CD4-positive, alpha-beta memory T cell (primary cell): ENCODE data around the gene CDKL4. TPM values are rescaled to one million over a fixed set of nuclear protein-coding genes. Genes with fewer than 3 reads are reported as not detected.

Experiments used
- CTCF ChIA-PET: fragments of 350-600 bp; sonication (Branson Sonifier 250); formaldehyde crosslinking; loops from one replicate; lab custom pipeline; 2021; ENCODE audit warnings: inconsistent platforms; ENCODE audit not compliant: partially characterized antibody; lab: Charles Lee
- POLR2A ChIA-PET: fragments of 350-600 bp; sonication (Branson Sonifier 250); formaldehyde crosslinking; loops from one replicate; lab custom pipeline; 2021; ENCODE audit not compliant: partially characterized antibody; lab: Charles Lee
- DNase-seq, 5 donors: peaks; one replicate each; pipeline versions ENCODE4 v3.0.0 to v3.0.0-alpha.2; 2020 to 2022; ENCODE audit warnings: mixed read lengths in 1 of 5
- H3K27ac ChIP-seq: one replicate; pipeline ENCODE4 v1.7.0; 2013; ENCODE audit warnings: low read depth, low read length
- H3K27me3 ChIP-seq: 2 replicates; pipeline ENCODE4 v1.7.0; 2013; ENCODE audit warnings: mild to moderate bottlenecking, low read length, moderate library complexity; ENCODE audit not compliant: insufficient read depth
- H3K36me3 ChIP-seq: 2 replicates; pipeline ENCODE4 v1.7.0; 2013; ENCODE audit warnings: mild to moderate bottlenecking, low read length, moderate library complexity; ENCODE audit not compliant: insufficient read depth
- H3K4me1 ChIP-seq: 2 replicates; pipeline ENCODE4 v1.7.0; 2013; ENCODE audit warnings: mild to moderate bottlenecking, low read length, moderate library complexity; ENCODE audit not compliant: insufficient read depth
- H3K4me3 ChIP-seq, 2 donors: one replicate each; pipeline ENCODE4 v1.7.0; 2013; ENCODE audit warnings: low read length in 2 of 2, mild to moderate bottlenecking in 1 of 2
- H3K9me3 ChIP-seq, 2 donors: one replicate each; pipeline ENCODE4 v1.7.0; 2013; ENCODE audit warnings: low read length in 2 of 2, control low read depth in 1 of 2; ENCODE audit not compliant: control insufficient read depth in 1 of 2
- H3K27ac Mint-ChIP-seq, 7 donors: one replicate each; pipeline ENCODE4 v1.8.0; 2020 to 2021; ENCODE audit warnings: mixed read lengths in 7 of 7, mild to moderate bottlenecking in 6 of 7, inconsistent platforms in 3 of 7, moderate library complexity in 3 of 7
- H3K27me3 Mint-ChIP-seq, 2 donors: one replicate each; pipeline ENCODE4 v1.8.0; 2020 to 2021; ENCODE audit warnings: mixed read lengths in 2 of 2
- H3K36me3 Mint-ChIP-seq, 2 donors: one replicate each; pipeline ENCODE4 v1.8.0; 2020 to 2021; ENCODE audit warnings: mixed read lengths in 2 of 2, inconsistent platforms in 1 of 2, mild to moderate bottlenecking in 1 of 2
- H3K4me1 Mint-ChIP-seq, 4 donors: one replicate each; pipeline ENCODE4 v1.8.0; 2020 to 2021; ENCODE audit warnings: mixed read lengths in 4 of 4, mild to moderate bottlenecking in 1 of 4
- H3K4me3 Mint-ChIP-seq, 8 donors: one replicate each; pipeline ENCODE4 v1.8.0; 2020 to 2021; ENCODE audit warnings: mixed read lengths in 8 of 8, mild to moderate bottlenecking in 7 of 8, moderate library complexity in 6 of 8, inconsistent platforms in 3 of 8
- H3K9me3 Mint-ChIP-seq, 8 donors: one replicate each; pipeline ENCODE4 v1.8.0; 2020 to 2021; ENCODE audit warnings: mixed read lengths in 8 of 8, mild to moderate bottlenecking in 5 of 8, inconsistent platforms in 3 of 8, moderate library complexity in 1 of 8
- intact Hi-C: fragments of 100-400 bp; cut with micrococcal nuclease; formaldehyde crosslinking; loops from one replicate; pipeline ENCODE4 v1.15.1; 2023
- polyA plus RNA-seq, 2 donors: library from polyadenylated mRNA; unstranded; fragments of 300-500 nt; fragmentation: Illumina TruSeq; gene quantifications; one replicate each; pipeline ENCODE4 v1.2.3, GENCODE V29; 2021
- total RNA-seq, 2 experiments: library from RNA; stranded (reverse); gene quantifications; one replicate each; pipeline ENCODE4 v1.2.3, GENCODE V29; 2021

CDKL4 gene
- total and polyA plus RNA-seq, 4 experiments from 2014 or later, result 0.38 TPM; not detected in 3

GRCh38 chr2:39221459-39221858, 22.3 kb downstream of the CDKL4 start:
- Histone ChIP-seq H3K27me3 (no peaks in the 10 kb centered on the region), H3K9me3 (no peaks in the 10 kb centered on the region), H3K4me1 (peaks cover 36% of the 10 kb centered on the region), H3K27ac (no peak overlapping the region), H3K36me3 (no peaks in the 10 kb centered on the region), H3K4me3 (no peak overlapping the region)
- no peaks in the 10 kb centered on the region for H3K36me3 Mint-ChIP-seq
- intact Hi-C loops, result no loop called here
- no peak overlapping the region for H3K4me3 Mint-ChIP-seq
- H3K4me1 Mint-ChIP-seq, result peaks cover 20 to 36% (median 30%) of the 10 kb centered on the region in 4 donors
- peak overlapping the region in 1 of 7 donors; percentile 14 for H3K27ac Mint-ChIP-seq
- ChIA-PET POLR2A (interaction anchor here (0.8 to 2.5 kb wide), 3 partner anchors 97 to 103 kb away, joined by 3 to 14 read pairs (median 9); partner anchors contain the start of gene SOS1), CTCF (interaction anchor here (1.4 kb wide), 1 partner anchor 8 kb away, joined by 5 read pairs; no protein-coding TSS in a partner anchor)
- H3K9me3 Mint-ChIP-seq, result no peaks in the 10 kb centered on the region
- H3K27me3 Mint-ChIP-seq, result peaks cover 0 to 1% of the 10 kb centered on the region in 2 donors
- DNase-seq, result no peak

GRCh38 chr2:39220136-39220535, 23.6 kb downstream of the CDKL4 start:
- Histone ChIP-seq H3K9me3 (no peaks in the 10 kb centered on the region), H3K4me1 (peaks cover 49% of the 10 kb centered on the region), H3K36me3 (no peaks in the 10 kb centered on the region), H3K27me3 (no peaks in the 10 kb centered on the region), H3K27ac (no peak overlapping the region), H3K4me3 (no peak overlapping the region)
- no peak for DNase-seq
- H3K4me3 Mint-ChIP-seq, result peak overlapping the region in 2 of 8 donors; percentile 15 to 26
- POLR2A ChIA-PET, result interaction anchor here (6.1 kb wide), 1 partner anchor 100 kb away, joined by 158 read pairs; the partner anchor contains the start of gene SOS1
- H3K27me3 Mint-ChIP-seq, result peaks cover 0 to 1% of the 10 kb centered on the region in 2 donors
- no peaks in the 10 kb centered on the region for H3K9me3 Mint-ChIP-seq
- H3K27ac Mint-ChIP-seq, result peak overlapping the region in 4 of 7 donors; percentile 9 to 71 (median 52)
- H3K36me3 Mint-ChIP-seq, result no peaks in the 10 kb centered on the region
- CTCF ChIA-PET, result interaction anchor here (5.9 kb wide), 1 partner anchor 8 kb away, joined by 52 read pairs; no protein-coding TSS in a partner anchor
- intact Hi-C loops, result no loop called here
- peaks cover 32 to 48% (median 42%) of the 10 kb centered on the region in 4 donors for H3K4me1 Mint-ChIP-seq

- H3K27ac ChIP-seq, result peak overlapping the region; percentile 47
Measured at GRCh38 chr2:39218391-39218790, 25.4 kb downstream of the CDKL4 start.

GRCh38 chr2:39217192-39217550, 26.6 kb downstream of the CDKL4 start:
- Mint-ChIP-seq H3K27me3 (no peaks in the 10 kb centered on the region), H3K36me3 (no peaks in the 10 kb centered on the region), H3K4me1 (peaks cover 38 to 58% (median 52%) of the 10 kb centered on the region in 4 donors), H3K27ac (peak overlapping the region; percentile 63 to 96 (median 91)), H3K9me3 (no peaks in the 10 kb centered on the region), H3K4me3 (peak overlapping the region; percentile 41 to 72 (median 60))
- no peaks in the 10 kb centered on the region for H3K27me3 ChIP-seq
- no peaks in the 10 kb centered on the region for H3K9me3 ChIP-seq
- intact Hi-C loops, result loop anchor here (1.0 kb wide), 1 partner anchor 11 kb away; no protein-coding TSS in a partner anchor
- peak overlapping the region; percentile 65 for H3K27ac ChIP-seq
- ChIA-PET CTCF (interaction anchor here (1.0 to 5.9 kb wide), 7 partner anchors 11 to 269 kb away, joined by 3 to 52 read pairs (median 3); partner anchors contain the start of gene SOS1), POLR2A (interaction anchor here (0.6 to 6.1 kb wide), 21 partner anchors 8 to 158 kb away, joined by 3 to 185 read pairs (median 5); partner anchors contain the start of gene SOS1)
- no peak for DNase-seq
- no peak overlapping the region for H3K4me3 ChIP-seq
- H3K36me3 ChIP-seq, result no peaks in the 10 kb centered on the region
- peaks cover 58% of the 10 kb centered on the region for H3K4me1 ChIP-seq

More at GRCh38 chr2:39218391-39218790, 25.4 kb downstream of the CDKL4 start:
- H3K4me3 Mint-ChIP-seq, result peak overlapping the region in 3 of 8 donors; percentile 26 to 75 (median 56)
- POLR2A ChIA-PET, result interaction anchor here (1.0 to 6.1 kb wide), 7 partner anchors 10 to 150 kb away, joined by 3 to 185 read pairs (median 21); partner anchors contain the start of gene SOS1
- no peaks in the 10 kb centered on the region for H3K9me3 Mint-ChIP-seq
- peaks cover 38 to 58% (median 50%) of the 10 kb centered on the region in 4 donors for H3K4me1 Mint-ChIP-seq
- peak overlapping the region; percentile 63 to 95 (median 84) for H3K27ac Mint-ChIP-seq
- H3K27me3 ChIP-seq, result no peaks in the 10 kb centered on the region
- H3K4me3 ChIP-seq, result no peak overlapping the region
- intact Hi-C loops, result no loop called here
- H3K36me3 Mint-ChIP-seq, result no peaks in the 10 kb centered on the region
- no peaks in the 10 kb centered on the region for H3K36me3 ChIP-seq
- DNase-seq, result peak in 1 of 5 donors; percentile 23
- peaks cover 58% of the 10 kb centered on the region for H3K4me1 ChIP-seq
- no peaks in the 10 kb centered on the region for H3K9me3 ChIP-seq
- H3K27me3 Mint-ChIP-seq, result no peaks in the 10 kb centered on the region
- CTCF ChIA-PET, result interaction anchor here (1.3 to 5.9 kb wide), 5 partner anchors 10 to 158 kb away, joined by 3 to 52 read pairs (median 8); partner anchors contain the start of gene SOS1

- no peaks in the 10 kb centered on the region for H3K9me3 ChIP-seq
- peak overlapping the region in 1 of 2 donors; percentile 25 for H3K4me3 ChIP-seq
- Mint-ChIP-seq H3K4me1 (peaks cover 38 to 60% (median 52%) of the 10 kb centered on the region in 4 donors), H3K9me3 (no peaks in the 10 kb centered on the region), H3K36me3 (no peaks in the 10 kb centered on the region), H3K27ac (peak overlapping the region; percentile 63 to 96 (median 91)), H3K27me3 (no peaks in the 10 kb centered on the region), H3K4me3 (peak overlapping the region; percentile 36 to 72 (median 63))
- intact Hi-C loops, result loop anchor here (1.0 kb wide), 3 partner anchors 12 to 92 kb away; no protein-coding TSS in a partner anchor
- DNase-seq, result peak; percentile 87 to 92 (median 89)
- H3K27ac ChIP-seq, result peak overlapping the region; percentile 65
- H3K4me1 ChIP-seq, result peaks cover 58% of the 10 kb centered on the region
- H3K27me3 ChIP-seq, result no peaks in the 10 kb centered on the region
- H3K36me3 ChIP-seq, result no peaks in the 10 kb centered on the region
- ChIA-PET POLR2A (interaction anchor here (0.6 to 6.1 kb wide), 21 partner anchors 9 to 158 kb away, joined by 3 to 185 read pairs (median 5); partner anchors contain the start of gene SOS1), CTCF (interaction anchor here (1.0 to 5.9 kb wide), 8 partner anchors 12 to 269 kb away, joined by 3 to 52 read pairs (median 4); partner anchors contain the start of gene SOS1)
Measured at GRCh38 chr2:39216346-39217191, 27.2 kb downstream of the CDKL4 start.

- POLR2A ChIA-PET, result interaction anchor here (1.0 to 6.1 kb wide), 8 partner anchors 13 to 95 kb away, joined by 3 to 185 read pairs (median 12); partner anchors contain the start of gene SOS1
- intact Hi-C loops, result no loop called here
- H3K4me1 Mint-ChIP-seq, result peaks cover 39 to 64% (median 52%) of the 10 kb centered on the region in 4 donors
- no peak for DNase-seq
- no peaks in the 10 kb centered on the region for H3K27me3 Mint-ChIP-seq
- H3K27ac Mint-ChIP-seq, result peak overlapping the region; percentile 63 to 96 (median 91)
- no peaks in the 10 kb centered on the region for H3K9me3 Mint-ChIP-seq
- peak overlapping the region in 3 of 8 donors; percentile 1 to 52 (median 8) for H3K4me3 Mint-ChIP-seq
- Histone ChIP-seq H3K27ac (peak overlapping the region; percentile 65), H3K4me1 (peaks cover 58% of the 10 kb centered on the region), H3K4me3 (no peak overlapping the region), H3K9me3 (no peaks in the 10 kb centered on the region), H3K27me3 (no peaks in the 10 kb centered on the region), H3K36me3 (no peaks in the 10 kb centered on the region)
- H3K36me3 Mint-ChIP-seq, result no peaks in the 10 kb centered on the region
- CTCF ChIA-PET, result interaction anchor here (1.5 to 5.9 kb wide), 4 partner anchors 13 to 95 kb away, joined by 5 to 52 read pairs (median 18); partner anchors contain the start of gene SOS1
Measured at GRCh38 chr2:39215545-39215944, 28.2 kb downstream of the CDKL4 start.
